Left hindlimb (tissue), 1 donor: ENCODE results near the gene CRYBA1.
"Not testable (repeated sequence)": the region's sequence is repeated elsewhere in the genome, so short reads cannot be mapped to it uniquely, and the experiment has no call there.

Experiments
- DNase-seq: peaks from one replicate; pipeline ENCODE4 v3.0.0-alpha.2; 2018

Gene CRYBA1

DNA sequence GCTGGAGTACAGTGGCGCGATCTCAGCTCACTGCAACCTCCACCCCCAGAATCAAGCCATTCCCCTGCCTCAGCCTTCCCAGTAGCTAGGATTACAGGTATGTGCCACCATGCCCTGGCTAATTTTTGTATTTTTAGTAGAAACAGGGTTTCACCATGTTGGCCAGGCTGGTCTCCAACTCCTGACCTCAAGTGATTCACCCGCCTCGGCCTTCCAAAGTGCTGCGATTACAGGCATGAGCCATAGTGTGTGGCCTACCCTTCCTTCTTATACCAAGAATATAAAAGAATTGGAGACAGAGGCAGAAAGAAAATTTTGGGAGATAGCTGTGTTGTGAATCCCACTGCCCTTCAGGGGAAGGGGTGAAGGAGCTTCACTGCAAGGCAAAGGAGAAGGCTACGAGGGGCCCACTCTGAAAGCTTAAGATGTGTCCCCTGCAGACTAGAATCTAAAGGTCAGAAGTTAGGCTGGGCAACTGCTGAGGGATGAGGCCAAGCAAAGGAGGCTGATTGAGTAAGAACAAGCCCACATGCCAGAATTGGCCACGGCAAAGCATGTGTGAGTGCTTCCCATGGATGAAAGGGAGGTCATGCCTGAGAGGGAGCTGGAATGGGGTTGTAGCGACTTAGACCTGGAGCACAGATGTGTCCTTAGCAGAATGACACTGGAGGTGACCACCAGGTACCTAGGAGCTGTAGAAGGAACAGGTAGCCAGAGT is 8.4 kb upstream of the CRYBA1 start:
- DNase-seq = no peak

DNA sequence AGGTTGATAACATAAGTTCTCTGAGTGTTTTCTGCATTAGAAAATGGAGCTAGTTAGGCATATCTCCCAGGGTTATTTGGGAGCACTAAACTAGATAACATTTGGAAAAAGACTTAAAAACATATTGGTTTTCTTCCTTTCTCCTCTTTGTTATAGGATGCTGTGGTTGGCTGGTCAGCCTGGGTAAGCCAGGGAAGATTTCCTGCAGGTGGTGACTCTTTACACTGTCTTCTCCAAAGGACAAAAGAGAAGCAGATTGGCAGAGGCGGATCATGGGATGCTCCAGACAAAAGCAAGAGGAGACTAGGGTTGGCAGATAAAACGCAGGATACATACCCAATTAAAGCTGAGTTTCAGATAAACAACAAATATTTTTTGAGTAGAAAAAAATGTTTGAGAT is 6.2 kb upstream of the CRYBA1 start:
- DNase-seq = no peak

DNA sequence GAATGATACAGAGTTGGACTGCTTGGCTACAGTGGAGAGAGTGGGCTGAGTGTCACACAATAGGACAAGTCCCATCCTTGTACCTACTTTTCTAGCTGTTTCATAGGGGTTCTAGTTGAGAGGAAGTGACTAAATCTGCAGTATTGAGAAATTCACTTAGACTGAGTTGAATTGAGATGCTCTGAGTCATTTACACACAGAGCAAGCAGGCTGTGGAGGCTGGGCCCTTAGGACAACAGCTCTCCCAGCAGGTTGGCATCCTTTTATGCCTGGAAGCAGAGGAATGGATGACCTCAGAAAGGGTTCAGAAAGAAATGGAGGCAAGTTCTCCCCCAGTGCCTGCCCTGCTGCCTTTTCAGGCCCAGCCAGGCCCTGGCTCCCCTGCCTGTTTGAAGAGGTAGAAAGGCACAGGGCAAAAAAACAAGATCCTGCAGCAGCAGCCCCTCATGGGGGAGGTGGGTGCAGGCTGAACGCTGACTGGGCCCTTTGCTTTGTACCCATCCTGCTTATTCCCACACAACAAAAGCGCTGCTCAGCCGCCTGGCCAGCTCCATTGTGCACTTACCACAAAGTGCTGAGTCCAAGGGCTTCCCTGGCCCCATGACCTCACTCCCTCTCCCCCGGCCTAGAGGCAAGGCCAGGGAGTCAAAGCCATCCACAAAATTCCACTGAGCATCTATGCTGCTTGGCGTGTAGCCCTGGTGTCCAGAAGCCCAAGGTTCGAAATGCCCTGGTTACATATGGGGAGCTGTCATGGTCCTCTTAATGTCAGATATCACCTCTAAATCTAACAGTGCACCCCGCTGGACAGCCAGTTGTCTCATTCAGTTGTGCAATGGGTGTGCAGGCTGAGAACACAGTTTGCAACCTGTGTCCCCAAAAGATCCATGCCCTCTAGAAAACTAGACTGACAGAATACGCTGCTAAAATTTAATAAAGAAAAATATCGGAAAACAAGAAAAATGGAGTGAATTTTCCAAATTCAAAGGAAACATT is 5.4 kb upstream of the CRYBA1 start:
- DNase-seq = no peak

DNA sequence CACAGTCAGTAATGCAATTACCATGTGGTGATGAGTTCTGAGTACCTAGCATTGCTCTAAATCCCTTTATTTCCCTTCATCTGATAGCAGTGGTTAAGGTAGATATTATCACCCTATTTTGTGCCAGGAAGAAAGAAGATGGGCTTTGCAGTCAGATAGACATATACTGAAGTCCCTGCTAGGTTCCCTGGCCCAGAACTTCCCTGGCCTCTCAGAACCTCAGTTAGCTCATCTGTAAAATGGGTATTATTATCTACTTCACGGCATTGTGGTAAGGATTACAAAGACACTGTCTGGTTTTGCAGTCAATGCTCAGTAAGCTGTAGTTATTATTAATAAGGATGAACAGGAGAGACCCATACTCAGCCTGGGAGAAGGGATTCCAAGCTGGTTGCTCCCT is 4.6 kb upstream of the CRYBA1 start:
- DNase-seq = no peak

DNA sequence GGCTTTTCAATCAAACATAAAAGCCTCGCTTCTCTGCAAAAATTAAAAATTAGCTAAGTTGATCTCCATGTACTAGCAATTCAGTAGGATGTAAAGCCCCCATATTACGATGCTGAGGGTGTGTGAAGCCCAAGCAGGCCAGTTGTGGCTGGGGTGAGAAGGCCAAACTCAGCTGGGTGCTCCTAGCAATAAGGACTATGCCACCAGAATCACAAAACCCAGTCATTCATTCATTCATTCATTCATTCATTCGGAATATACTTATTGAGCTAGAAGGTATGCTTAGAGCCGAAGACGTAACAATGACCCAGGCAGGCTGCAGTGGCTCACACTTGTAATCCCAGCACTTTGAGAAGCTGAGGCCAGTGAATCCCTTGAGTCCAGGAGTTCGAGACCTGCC is 3.9 kb upstream of the CRYBA1 start:
- no peak for DNase-seq

DNA sequence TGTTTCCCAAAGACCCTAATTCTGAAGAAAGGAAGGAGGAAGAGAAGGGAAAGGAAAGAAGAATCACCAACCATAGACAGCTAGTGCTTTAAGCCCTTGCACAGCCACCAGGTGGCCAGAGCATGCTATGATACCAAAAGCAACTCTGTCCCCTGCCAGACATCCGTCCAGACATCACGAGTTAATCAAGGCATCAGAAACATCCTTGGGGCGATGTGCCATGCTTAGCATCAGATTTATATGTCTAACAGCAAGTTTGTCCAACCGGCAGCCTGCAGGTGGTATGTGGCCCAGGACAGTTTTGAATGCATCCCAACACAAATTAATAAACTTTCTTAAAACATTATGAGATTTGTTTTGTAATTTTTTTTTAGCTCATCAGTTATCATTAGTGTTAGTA is 2.9 kb upstream of the CRYBA1 start:
- DNase-seq = no peak

DNA sequence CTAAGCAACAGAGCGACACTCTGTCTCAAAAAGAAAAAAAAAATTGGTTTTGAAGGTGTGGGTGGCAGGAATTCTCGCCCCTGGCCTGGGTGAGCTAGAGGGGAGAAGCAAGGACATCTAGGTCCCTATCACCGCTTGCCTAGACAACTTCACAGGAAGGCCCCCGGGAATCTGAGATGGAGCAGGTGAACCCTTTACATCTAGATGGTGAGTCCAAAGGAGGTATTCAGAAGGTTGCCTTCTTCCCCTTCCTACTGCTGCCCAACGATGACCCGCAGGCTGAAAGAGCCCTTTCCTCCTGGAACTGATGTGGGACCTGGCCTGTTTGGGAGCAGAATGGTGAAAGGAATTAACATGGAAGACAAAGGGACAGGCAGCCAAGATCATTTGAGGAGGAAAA is 1.3 kb upstream of the CRYBA1 start:
- DNase-seq = no peak

DNA sequence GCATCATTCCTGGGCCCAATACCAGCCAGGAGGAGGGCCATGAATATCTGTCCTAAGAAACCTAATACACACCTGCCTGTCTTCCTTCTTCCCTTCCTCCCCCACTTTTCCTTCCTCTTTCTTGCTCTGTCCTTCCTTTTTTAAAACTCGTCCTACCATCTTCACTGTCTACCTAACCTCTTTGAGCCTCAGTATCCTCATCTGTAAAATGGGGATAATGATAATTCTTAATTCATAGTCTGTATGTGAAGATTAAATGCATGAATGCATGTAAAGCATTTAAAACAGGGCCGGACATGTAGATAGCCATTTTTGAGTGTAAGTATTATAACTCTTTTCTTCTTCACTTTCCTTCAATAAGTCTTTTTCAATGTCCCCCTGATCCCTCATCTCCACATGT is 560 bp downstream of the CRYBA1 start:
- no peak for DNase-seq

DNA sequence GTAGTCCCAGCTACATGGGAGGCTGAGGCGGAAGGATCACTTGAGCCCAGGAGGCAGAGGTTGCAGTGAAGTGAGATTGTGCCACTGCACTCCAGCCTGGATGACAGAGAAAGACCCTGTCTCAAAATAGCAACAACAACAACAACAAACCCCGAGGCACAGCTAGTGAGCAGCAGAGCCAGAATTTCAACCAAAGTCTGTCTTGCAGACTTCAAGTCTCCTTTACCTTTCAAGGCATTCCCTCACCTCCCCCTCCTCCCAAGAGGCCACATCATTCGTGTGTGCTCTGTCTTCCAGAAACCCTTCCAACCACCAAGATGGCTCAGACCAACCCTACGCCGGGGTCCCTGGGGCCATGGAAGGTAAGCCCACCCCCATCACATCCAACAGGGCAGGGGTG is 2.2 kb downstream of the CRYBA1 start:
- DNase-seq = no peak

DNA sequence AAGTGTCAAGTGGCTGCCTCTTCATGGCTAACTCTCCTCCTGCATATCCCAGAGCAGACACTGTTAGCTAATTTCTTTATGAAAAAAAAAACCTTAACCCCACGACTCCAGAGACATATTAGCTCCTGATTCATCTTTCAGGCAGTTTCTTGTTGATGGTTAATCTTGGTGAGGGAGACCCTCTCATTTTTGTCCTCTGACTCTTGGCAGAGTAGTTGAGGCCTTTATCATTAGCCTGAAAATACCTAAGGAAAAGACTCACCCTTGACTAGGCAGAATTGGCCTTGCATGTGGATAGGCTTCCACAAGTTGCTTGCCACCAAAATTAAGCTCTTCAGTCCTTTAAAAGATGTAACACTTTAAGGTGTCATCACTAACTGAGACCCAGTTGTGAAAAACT is 4.0 kb downstream of the CRYBA1 start:
- DNase-seq = no peak

DNA sequence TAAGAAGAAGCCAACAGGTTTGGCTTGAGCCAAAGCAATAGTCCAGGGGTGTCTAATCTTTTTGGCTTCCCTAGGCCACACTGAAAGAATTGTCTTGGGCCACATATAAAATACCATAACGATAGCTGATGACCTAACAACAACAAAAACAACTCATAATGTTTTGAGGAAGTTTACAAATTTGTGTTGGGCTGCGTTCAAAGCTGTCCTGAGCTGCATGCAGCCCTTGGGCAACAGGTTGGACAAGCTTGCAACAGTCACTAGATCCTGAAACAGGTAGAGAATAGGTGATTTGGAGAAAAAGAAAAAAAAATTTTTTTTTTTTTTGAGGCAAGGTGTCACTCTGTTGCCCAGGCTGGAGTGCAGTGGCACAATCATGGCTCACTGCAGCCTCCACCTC is 4.5 kb downstream of the CRYBA1 start:
- DNase-seq = no peak

DNA sequence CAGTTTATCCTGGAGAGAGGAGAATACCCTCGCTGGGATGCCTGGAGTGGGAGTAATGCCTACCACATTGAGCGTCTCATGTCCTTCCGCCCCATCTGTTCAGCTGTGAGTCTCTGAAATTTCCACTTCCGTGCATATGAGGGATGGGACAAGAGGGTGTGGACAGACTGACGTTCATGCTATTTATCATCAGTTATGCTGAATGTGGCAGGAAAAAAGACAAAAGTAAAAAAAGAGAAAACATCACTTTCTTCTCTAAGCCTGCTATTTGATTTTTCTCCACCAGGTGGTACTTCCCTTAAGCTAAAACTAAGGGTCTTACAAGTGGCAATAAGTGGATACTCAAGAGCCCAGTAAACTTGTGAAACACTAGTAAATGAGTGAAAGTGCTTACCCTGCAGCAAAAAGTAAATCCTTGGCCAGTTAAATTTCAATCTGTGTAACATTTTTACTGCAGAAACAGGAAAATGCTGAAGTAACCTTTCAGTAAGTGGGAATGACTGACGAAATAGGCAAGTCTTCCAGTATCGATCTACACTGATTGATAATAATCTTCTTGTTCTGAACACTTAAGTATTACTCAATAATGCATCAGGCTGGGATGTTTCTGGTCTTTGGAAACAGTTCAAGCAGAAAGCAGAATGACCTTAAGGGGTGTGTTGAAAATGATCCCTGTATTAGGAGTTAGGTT is 5.6 kb downstream of the CRYBA1 start:
- DNase-seq = no peak

DNA sequence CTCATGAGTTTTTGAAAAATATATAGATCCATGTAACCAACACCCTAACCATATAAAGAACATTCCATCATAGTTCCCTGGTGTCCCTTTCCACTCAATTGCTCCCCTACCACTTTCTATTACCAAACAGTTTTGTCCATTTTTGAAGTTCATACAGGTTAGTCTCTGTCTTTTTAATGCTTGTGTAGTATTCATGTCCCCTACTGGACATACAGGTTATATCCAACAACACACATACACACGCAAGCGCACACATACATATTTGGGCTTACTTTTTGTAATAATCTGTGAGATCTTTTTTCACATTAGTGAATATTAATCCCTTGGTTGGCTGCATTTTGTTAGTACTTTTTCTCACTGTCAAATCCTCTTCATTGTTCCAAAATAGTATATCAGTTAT is 6.4 kb downstream of the CRYBA1 start:
- DNase-seq = no peak

DNA sequence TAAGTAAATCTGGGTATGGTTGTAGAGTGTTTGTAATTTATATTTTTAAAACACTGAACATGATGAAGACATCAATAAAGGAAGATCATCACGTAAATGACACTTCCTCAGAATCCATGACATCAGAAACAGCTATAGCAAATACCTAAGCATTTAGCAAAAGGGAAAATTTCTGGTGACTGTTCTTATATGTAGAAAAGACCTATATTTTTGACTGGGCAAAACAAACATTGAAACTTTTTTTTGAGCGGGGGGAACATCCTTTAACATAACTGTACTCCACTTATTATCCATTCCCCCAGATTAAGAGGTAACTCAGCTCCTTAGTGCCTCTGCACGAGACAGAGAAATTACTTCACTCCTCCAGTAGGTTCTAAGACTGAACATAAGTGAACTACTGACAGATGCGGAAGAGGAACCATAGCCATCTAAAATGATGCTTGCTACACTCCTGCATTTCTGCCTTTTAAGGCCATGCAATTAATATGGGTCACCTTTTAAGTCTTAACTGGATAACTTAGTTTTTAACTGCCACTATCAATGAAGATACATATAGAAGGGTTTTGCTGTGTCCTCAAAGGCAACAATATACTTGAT is 9.4 kb downstream of the CRYBA1 start:
- DNase-seq = no peak

DNA sequence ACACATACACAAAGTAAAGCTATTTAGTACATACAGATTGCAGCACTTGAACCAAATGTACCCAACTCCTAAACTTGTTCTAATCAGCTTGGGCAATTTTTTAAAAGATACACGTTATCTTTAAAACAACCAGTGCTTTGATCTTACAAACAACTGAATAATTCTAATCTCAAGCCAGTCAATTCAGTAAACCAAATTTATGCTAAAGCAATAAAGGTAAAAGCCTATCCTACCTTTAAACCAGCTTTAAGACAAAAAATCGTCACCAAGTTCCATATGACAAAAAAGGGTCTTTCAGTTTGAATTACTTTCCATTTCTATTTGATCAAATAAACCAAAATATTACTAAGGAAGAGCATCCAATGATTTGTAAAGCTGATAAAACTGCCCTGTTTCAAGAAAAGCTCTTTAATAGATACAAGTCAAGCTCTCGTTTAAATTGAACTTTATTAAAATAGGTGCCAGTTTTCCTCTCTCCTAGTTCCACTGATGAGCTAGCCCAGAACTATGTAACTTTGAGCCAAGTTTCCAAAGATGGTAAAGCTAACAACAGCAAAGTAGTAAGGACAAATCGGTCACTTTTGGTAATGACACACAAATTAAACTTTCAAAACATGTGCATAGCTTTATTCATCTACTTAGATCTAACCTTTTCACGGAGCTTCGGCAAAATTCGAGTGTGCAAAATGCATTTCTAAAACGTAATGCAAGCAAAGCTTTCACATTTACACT is 10.2 kb downstream of the CRYBA1 start:
- no peak for DNase-seq

DNA sequence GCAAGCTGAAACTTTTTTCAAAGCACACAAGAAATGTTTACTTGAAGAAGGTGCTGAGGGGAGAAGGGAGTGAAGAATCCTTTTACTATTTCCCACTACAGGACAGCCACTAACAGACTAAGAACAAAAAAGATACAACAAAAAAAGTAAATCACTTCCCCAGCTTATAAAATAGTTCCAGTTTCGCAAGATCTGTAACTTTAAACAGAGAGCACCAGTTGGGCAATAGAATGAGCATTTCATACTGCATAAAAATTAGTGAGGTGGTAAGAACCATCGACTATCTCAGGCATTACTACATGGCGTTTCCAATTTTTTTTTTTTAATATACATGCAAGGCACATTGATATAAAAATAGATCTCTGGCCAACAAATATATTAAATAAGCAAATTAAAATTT is 11.1 kb downstream of the CRYBA1 start:
- DNase-seq = no peak

DNA sequence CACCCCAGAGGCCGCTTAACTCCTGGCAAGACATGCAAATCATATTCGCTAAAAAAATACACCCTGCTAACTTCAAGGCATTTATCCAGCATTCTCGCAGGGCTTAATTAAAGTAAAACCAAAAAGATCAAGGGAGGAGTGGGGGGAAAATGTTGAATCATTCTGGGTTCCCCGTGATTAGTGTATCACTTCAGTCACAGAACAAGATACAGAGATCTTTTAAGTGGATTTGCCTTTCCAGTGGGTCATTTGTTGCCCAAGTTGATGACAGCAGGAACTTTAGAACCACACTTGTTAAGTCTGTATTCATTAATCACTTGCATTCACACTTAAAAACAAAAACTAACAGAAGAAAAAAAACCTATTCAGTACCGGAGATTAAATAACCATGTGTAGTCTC is 17.3 kb downstream of the CRYBA1 start:
- no peak for DNase-seq

DNA sequence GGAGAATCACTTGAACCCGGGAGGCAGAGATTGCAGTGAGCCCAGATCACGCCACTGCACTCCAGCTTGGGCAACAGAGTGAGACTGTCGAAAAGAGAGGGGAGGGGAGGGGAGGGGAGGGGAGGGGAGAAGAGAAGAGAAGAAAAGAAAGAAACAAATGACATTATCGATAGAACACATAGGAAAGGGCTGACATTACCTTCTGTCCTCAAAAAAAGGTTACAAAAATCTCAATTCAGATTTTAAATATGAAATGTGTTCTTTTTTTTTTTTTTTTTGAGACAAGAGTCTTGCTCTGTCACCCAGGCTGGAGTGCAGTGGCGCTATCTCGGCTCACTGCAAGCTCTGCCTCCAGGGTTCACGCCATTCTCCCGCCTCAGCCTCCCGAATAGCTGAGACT is 25.3 kb downstream of the CRYBA1 start:
- DNase-seq = not testable (repeated sequence)

DNA sequence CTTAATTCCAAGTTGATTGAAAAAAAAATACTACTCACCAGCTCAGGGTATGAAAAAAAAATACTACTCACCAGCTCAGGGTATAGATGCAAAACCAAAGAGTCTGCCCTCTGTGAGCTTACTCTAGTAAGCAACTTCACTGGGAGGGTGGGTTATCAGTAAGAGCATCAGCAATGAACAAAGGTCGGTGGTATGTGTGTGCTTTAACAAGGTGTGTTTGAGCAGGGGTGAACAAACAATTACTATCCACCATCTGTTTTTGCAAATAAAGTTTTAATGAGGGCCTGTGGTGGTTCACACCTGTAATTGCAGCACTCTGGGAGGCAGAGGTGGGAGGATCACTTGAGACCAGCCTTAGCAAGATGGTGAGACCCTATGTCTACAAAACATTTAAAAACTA is 27.3 kb downstream of the CRYBA1 start:
- DNase-seq = no peak

DNA sequence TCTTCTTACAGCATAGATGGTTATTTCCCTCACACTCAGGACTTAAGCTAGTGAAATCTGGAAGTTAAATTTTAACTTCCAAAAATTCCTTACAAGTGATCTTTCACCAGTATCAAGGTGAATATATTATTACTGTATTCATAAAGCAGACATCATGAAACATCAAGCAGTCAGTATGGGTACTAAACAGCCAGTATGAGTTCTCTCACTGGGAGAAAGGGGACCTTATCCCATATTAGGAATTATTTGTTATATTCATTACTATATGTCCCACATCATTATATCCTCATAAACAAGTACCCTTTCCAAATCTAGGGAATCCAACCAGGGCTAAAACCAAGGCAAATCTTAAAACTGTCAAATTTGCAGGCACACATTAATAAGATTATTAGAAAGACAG is 32.0 kb downstream of the CRYBA1 start:
- no peak for DNase-seq

DNA sequence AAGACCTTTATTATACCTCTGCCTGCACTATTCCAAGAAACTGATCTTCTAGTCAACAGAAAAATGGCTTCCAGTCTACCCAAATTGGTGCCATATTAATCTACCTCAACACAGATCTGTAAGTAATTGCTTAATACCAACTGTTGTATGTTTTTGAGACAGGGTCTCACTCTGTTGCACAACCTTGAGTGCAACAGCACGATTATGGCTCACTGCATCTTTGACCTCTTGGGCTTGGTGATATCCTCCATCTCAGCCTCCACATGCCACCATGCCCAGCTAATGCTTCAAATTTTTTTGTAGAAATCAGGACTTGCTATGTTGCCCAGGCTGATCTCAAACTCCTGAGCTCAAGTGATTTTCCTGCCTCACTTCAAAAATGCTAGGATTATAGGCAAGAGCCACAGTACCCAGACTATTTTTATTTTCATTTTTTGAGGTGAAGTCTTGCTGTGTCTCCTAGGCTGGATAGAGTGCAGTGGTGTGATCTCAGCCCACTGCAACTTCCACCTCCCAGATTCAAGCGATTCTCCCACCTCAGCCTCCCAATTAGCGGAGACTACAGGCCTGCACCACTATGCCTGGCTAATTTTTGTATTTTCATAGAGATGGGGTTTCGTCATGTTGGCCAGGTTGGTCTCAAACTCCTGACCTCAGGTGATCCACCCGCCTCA is 32.9 kb downstream of the CRYBA1 start:
- DNase-seq = no peak

DNA sequence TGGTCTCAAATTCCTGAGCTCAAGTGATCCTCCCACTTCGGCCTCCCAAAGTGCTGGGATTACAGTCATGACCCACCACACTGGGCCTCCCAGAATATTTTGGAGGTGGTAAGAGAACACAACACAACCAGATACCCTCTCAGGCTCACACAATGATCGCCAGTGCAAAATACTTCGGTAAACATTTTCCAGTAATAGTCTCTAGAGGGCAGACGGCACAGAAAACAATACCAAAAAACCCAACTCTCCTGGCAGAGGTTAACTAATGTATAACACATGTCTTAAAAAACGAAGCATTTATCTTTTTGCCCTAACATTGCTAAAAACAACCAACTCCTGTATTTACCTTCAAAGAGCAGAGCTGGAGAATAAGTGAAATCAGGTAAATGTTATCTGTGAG is 36.8 kb downstream of the CRYBA1 start:
- no peak for DNase-seq
